Measurements from ENCODE around the gene AXIN2.

The AXIN2 gene

DNA sequence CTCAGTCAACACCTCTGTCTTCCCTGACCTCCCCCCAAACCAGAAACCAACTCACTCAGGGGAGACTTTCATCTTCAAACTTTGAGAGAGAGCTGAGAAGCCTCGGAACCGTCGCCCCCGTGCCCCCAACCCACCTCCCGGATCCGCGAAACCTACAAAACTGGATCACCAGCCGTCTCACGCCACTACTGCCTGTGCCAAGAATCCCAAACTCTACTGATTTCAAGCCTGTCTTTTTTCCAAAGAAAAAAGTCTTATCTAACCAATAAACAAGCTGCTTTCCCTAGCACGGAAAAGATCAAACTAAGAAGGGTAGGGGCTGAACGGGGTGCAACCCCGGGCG lies 2.0 kb downstream of the AXIN2 start:
- in situ Hi-C loops (cut with MboI; ENCODE audit: low sequenced_read_pairs, unreplicated experiment), result loop anchor here (5.0 kb wide), 1 partner anchor 262 kb away; no protein-coding TSS in a partner anchor
- TF ChIP-seq, protein P1, sequence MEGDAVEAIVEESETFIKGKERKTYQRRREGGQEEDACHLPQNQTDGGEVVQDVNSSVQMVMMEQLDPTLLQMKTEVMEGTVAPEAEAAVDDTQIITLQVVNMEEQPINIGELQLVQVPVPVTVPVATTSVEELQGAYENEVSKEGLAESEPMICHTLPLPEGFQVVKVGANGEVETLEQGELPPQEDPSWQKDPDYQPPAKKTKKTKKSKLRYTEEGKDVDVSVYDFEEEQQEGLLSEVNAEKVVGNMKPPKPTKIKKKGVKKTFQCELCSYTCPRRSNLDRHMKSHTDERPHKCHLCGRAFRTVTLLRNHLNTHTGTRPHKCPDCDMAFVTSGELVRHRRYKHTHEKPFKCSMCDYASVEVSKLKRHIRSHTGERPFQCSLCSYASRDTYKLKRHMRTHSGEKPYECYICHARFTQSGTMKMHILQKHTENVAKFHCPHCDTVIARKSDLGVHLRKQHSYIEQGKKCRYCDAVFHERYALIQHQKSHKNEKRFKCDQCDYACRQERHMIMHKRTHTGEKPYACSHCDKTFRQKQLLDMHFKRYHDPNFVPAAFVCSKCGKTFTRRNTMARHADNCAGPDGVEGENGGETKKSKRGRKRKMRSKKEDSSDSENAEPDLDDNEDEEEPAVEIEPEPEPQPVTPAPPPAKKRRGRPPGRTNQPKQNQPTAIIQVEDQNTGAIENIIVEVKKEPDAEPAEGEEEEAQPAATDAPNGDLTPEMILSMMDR (IDR thresholded peaks at IDR 0.05; ENCODE audit: borderline replicate concordance, control extremely low read depth, extremely low read depth, insufficient read depth, missing control alignments), result no peak
- DNase-seq (ENCODE audit: low spot score), result no peak

DNA sequence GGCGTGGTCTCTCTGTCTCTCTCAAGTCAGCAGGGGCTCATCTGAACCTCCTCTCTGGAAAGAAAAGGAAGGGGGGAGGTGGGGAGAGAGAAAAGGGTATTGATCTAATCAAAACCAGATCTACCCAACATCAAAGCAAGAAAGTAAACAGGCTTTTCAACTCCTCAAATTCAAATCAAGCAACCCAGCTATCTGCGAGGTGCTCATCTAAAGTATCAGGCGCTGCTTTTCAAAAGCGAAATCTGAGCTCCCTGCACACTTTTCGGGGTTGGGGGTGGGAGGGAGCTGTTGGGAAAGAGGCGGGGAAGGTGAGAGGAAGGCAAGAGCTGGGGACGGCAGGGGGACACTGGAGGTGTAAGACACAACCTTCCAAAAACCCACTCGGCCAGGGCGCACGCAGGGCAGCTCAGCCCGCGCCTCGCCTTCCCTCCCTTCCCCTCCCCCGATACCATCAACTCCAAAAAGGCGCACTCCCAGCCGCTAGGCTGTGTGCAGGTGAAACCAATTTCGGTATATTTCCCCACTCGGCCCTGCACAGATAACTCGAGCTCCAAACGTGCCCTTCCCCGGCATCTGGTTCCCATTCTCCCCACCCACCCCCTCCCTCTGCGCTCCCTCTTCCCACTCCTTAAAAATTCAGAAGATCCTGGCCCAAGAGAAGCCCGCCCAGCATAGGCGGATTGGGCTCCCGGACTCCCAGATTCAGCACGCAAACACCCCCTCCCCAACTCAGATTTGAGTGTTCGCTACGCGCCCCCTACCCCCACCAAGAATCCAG lies 2.6 kb downstream of the AXIN2 start:
- TF ChIP-seq, protein P1 (IDR thresholded peaks at IDR 0.05; ENCODE audit: borderline replicate concordance, control extremely low read depth, extremely low read depth, insufficient read depth, missing control alignments), result no peak
- in situ Hi-C loops (cut with MboI; ENCODE audit: low sequenced_read_pairs, unreplicated experiment), result loop anchor here (5.0 kb wide), 1 partner anchor 262 kb away; no protein-coding TSS in a partner anchor
- no peak for DNase-seq (ENCODE audit: low spot score)

DNA sequence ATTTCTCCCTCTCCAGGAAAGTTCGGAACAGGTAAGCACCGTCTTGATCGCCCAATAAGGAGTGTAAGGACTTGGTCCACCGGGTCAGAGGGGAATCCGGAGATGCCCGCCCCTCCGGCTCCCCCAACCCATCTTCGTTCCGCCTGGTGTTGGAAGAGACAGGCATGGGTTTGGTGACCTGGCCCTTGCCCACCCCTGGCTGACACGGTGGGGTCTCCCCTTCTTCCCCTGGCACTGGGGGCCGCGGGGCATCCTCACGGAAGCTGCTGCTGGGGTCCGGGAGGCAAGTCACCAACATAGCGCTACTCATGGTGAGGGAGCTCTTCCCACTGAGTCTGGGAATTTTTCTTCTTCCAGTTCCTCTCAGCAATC lies 3.2 kb downstream of the AXIN2 start:
- in situ Hi-C loops (cut with MboI; ENCODE audit: low sequenced_read_pairs, unreplicated experiment), result loop anchor here (5.0 kb wide), 1 partner anchor 261 kb away; no protein-coding TSS in a partner anchor
- DNase-seq (ENCODE audit: low spot score), result no peak
- TF ChIP-seq, protein P1 (IDR thresholded peaks at IDR 0.05; ENCODE audit: borderline replicate concordance, control extremely low read depth, extremely low read depth, insufficient read depth, missing control alignments), result no peak

DNA sequence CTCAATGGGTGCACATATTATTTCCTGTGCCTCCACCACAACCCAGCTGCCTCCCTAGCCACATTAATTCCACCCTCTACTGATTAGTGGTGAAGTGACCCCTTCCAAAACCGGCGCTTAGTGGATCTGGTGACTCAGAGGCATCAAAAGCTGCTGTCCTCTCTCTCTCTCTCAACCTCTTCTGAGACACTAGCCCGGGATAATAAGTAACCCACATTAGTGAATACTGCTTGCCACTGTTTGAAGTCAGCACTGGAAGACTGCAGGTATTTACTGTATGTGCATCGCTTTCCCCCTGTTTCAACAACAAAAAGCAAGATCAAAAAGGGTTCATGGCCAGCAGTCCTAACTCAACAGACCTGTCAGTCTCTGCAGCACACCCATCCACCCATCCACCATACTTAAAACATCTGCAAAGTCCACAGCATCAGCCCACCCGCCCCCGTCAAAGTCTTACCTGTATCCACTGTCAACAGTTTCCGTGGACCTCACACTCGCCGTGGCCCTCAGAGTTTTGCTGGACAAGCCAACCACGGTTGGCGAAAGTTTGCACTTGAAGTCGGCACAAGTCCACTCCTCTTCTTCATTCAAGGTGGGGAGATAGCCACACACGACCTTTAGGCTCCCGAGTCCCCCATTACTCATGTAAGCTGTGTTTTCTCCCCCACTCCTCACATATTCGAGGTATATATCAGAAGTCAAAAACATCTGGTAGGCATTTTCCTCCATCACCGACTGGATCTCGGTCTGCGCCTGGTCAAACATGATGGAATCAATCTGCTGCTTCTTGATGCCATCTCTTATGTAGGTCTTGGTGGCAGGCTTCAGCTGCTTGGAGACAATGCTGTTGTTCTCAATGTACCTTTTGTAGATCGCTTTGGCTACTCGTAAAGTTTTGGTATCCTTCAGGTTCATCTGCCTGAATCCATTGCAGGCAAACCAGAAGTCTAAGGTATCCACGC lies 3.8 kb downstream of the AXIN2 start:
- DNase-seq (ENCODE audit: low spot score), result no peak
- in situ Hi-C loops (cut with MboI; ENCODE audit: low sequenced_read_pairs, unreplicated experiment), result loop anchor here (5.0 kb wide), 1 partner anchor 260 kb away; no protein-coding TSS in a partner anchor
- TF ChIP-seq, protein P1 (IDR thresholded peaks at IDR 0.05; ENCODE audit: borderline replicate concordance, control extremely low read depth, extremely low read depth, insufficient read depth, missing control alignments), result no peak

DNA sequence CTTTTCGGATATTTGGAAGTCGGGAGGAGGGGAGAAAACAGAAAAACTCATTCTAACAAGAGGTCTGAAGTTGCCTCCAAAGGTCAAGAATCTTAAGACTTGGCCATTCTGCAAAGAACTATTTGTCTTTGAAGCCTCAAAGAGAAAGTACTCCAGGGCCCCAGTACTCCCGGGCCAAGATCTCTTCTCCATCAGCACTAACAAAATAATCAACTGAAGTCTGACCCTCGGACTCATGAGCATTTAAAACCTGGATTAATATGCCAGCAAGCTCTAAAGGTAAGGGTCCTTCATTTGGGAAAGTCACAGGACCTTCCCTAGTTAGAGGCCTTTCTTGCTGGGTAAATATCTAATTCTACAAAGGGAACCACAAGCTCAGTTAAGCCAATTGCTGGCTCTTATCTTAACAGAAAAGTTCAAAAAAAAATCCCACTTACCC lies 4.5 kb downstream of the AXIN2 start:
- no peak for DNase-seq (ENCODE audit: low spot score)
- in situ Hi-C loops (cut with MboI; ENCODE audit: low sequenced_read_pairs, unreplicated experiment), result loop anchor here (5.0 kb wide), 1 partner anchor 260 kb away; no protein-coding TSS in a partner anchor
- TF ChIP-seq, protein P1 (IDR thresholded peaks at IDR 0.05; ENCODE audit: borderline replicate concordance, control extremely low read depth, extremely low read depth, insufficient read depth, missing control alignments), result no peak
